Psoas muscle (tissue), 8 donors: ENCODE measurements around the gene CSPG4. TPM values are rescaled to one million over a fixed set of nuclear protein-coding genes. Genes with fewer than 3 reads are reported as not detected.
"Not testable (repeated sequence)": the region's sequence is repeated elsewhere in the genome, so short reads cannot be mapped to it uniquely, and the experiment has no call there.

Experiments
- ATAC-seq, 4 donors: fragments of 200-7000 bp; cut with Tn5 transposase; one replicate each; pipeline ENCODE4 v1.9.1; 2020; ENCODE audit warnings: moderate library complexity in 3 of 4, mild to moderate bottlenecking in 2 of 4
- DNase-seq, 2 donors: peaks; one replicate each; pipeline ENCODE4 v3.0.0-alpha.2; 2020
- H3K27ac ChIP-seq: fragments of 200-600 bp; one replicate; pipeline ENCODE4 v1.8.0; 2022
- H3K27me3 ChIP-seq, 3 donors: fragments of 200-600 bp in 1 of 3; one replicate each; pipeline versions ENCODE4 v1.6.1 to v1.8.0; 2013 to 2022; ENCODE audit warnings: low read length in 2 of 3, mild to moderate bottlenecking in 2 of 3, moderate library complexity in 1 of 3; ENCODE audit not compliant: insufficient read depth in 3 of 3
- H3K36me3 ChIP-seq, 2 donors: fragments of 200-600 bp in 1 of 2; one replicate each; pipeline versions ENCODE4 v1.6.1 to v1.8.0; 2013 to 2022; ENCODE audit warnings: low read depth in 1 of 2, mild to moderate bottlenecking in 1 of 2, moderate library complexity in 1 of 2; ENCODE audit not compliant: insufficient read depth in 1 of 2
- H3K4me1 ChIP-seq: fragments of 200-600 bp; one replicate; pipeline ENCODE4 v1.8.0; 2022
- H3K4me3 ChIP-seq: fragments of 200-600 bp; one replicate; pipeline ENCODE4 v1.8.0; 2022; ENCODE audit warnings: mild to moderate bottlenecking
- H3K9me3 ChIP-seq: fragments of 200-600 bp; one replicate; pipeline ENCODE4 v1.8.0; 2022
- WGBS, 3 donors: extraction: QIAGEN DNeasy Blood & Tissue Kit; methylation state at CpG; one replicate each; pipeline versions ENCODE4 v1.1.6 to v1.1.7; 2013; 5-methylcytosine and 5-hydroxymethylcytosine counted together
- intact Hi-C, 2 donors: fragments of 100-400 bp; cut with DNase I; formaldehyde crosslinking; loops; one replicate each; pipeline versions ENCODE4 v1.11.0 to v1.14.2; 2022
- polyA plus RNA-seq, 3 donors: library from polyadenylated mRNA; stranded (reverse); fragments of 200-250 nt; gene quantifications; one replicate each; pipeline ENCODE4 v1.2.3, GENCODE V29; 2013
- total RNA-seq, 4 donors: library from RNA; stranded (reverse); fragmentation: NEBNext Ultra II Directional in 2 of 4; extraction: Animal tissue kit (Norgen Biotek cat#: 25700) in 2 of 4; gene quantifications; one replicate each; pipeline versions ENCODE4 v1.2.1 to v1.2.4, GENCODE V29; 2021 to 2023
- TF ChIP-seq, protein P1 (sequence below): fragments of 200-600 bp; IDR thresholded peaks from one replicate; pipeline ENCODE4 v1.8.0; 2022; ENCODE audit warnings: antibody characterized with exemption
- donor health status: healthy with polysubstance abuse.
- donor health status: DM: no; HTN: no; CAD: no; lungs with moderate emphysema.
- donor health status: Bipolar disorder and iron deficiency.
- donor health status: healthy.
- donor health status: DM: yes; HTN: yes; CAD: no.
- donor health status: DM: no; HTN: no; CAD: no.
- donor health status: DM: no; HTN: no; CAD: no.
- donor health status: DM: yes; HTN: yes; CAD: no.

Gene CSPG4
- total and polyA plus RNA-seq, 7 donors, result 8.1 to 49.5 (median 15.9) TPM

GRCh38 chr15:75705854-75706681, 6.6 kb downstream of the CSPG4 start:
- DNase-seq (no peak), ATAC-seq (no peak)
- TF ChIP-seq, protein P1, sequence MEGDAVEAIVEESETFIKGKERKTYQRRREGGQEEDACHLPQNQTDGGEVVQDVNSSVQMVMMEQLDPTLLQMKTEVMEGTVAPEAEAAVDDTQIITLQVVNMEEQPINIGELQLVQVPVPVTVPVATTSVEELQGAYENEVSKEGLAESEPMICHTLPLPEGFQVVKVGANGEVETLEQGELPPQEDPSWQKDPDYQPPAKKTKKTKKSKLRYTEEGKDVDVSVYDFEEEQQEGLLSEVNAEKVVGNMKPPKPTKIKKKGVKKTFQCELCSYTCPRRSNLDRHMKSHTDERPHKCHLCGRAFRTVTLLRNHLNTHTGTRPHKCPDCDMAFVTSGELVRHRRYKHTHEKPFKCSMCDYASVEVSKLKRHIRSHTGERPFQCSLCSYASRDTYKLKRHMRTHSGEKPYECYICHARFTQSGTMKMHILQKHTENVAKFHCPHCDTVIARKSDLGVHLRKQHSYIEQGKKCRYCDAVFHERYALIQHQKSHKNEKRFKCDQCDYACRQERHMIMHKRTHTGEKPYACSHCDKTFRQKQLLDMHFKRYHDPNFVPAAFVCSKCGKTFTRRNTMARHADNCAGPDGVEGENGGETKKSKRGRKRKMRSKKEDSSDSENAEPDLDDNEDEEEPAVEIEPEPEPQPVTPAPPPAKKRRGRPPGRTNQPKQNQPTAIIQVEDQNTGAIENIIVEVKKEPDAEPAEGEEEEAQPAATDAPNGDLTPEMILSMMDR, result no peak
- 78 to 84% (median 78%) methylated on average over 13 to 14 of the region's 14 CpGs for WGBS, 3 donors
- Histone ChIP-seq H3K27me3 (no peaks in the 10 kb centered on the region), H3K27ac (peak overlapping the region; percentile 23), H3K9me3 (no peaks in the 10 kb centered on the region), H3K4me3 (no peak overlapping the region), H3K4me1 (peaks cover 25% of the 10 kb centered on the region), H3K36me3 (no peaks in the 10 kb centered on the region)
- intact Hi-C loops, result no loop called here

DNA sequence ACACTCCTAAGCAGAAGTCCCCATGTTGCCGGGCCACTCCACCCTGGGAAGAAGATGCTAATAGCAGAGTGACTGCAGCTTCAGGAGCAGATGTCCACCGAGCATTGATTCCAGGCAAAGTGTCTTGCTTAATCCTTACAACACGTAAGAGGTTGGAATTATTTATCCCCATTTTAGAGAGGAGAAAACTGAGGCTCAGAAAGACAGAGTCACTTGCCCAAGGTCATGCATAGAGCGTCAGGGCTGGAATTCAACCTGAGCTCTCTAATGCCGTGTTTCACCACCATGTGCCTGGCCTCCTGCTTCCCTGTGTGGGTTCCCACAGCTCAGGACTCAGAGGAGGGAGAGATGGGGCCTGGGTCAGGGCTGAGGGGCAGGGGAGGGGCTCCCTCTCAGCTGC, 7.3 kb downstream of the CSPG4 start:
- H3K27me3 ChIP-seq, intact Hi-C loops, ATAC-seq, H3K36me3 ChIP-seq, DNase-seq, H3K4me3 ChIP-seq, H3K9me3 ChIP-seq: not testable (repeated sequence)
- Histone ChIP-seq H3K27ac (peak overlapping the region; percentile 2), H3K4me1 (peaks cover 31% of the 10 kb centered on the region)
- WGBS, 3 donors, result 87 to 90% (median 89%) methylated on average over 5 of the region's 5 CpGs

DNA sequence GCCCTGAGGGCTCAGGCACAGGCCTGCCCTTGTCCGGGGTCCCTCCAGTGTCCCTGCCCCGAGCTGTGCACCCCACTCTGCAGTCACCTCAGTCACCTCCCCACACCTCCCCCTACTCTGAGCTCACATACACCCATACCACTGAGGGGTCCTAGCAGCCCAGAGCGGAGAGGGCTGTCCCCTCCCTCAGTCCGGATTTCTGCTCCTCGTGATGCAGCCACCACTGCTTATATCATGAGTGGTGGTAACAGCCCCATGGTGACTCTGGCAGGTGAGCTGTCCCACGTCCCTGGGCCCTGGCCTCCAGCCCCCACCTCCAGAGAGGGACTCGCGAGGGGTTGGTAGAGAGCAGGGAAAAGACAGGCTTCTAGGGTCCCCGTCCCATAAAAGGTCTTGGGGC, 8.0 kb downstream of the CSPG4 start:
- Histone ChIP-seq H3K36me3 (no peaks in the 10 kb centered on the region), H3K9me3 (no peaks in the 10 kb centered on the region), H3K27ac (peak overlapping the region; percentile 80), H3K4me3 (no peak overlapping the region), H3K27me3 (no peaks in the 10 kb centered on the region), H3K4me1 (peaks cover 31% of the 10 kb centered on the region)
- WGBS, 3 donors, result 87 to 91% (median 89%) methylated on average over 9 of the region's 9 CpGs
- ATAC-seq (no peak), DNase-seq (no peak)
- TF ChIP-seq, protein P1, result no peak
- intact Hi-C loops, result no loop called here

- Histone ChIP-seq H3K4me1 (peaks cover 28% of the 10 kb centered on the region), H3K36me3 (no peaks in the 10 kb centered on the region), H3K27ac (peak overlapping the region; percentile 80), H3K4me3 (no peak overlapping the region), H3K9me3 (no peaks in the 10 kb centered on the region), H3K27me3 (no peaks in the 10 kb centered on the region)
- 34 to 44% (median 42%) methylated on average over 5 to 6 of the region's 6 CpGs for WGBS, 3 donors
- DNase-seq, result no peak
- intact Hi-C loops, result no loop called here
- peak in 2 of 4 donors; percentile 40 to 41 for ATAC-seq
- TF ChIP-seq, protein P1, result no peak
These were observed 8.4 kb downstream of the CSPG4 start for GRCh38 chr15:75704263-75704615.

- H3K36me3 ChIP-seq, H3K9me3 ChIP-seq, intact Hi-C loops, H3K27me3 ChIP-seq, DNase-seq, H3K4me3 ChIP-seq: not testable (repeated sequence)
- 54 to 57% (median 56%) methylated on average over 7 to 15 of the region's 18 CpGs for WGBS, 3 donors
- peak overlapping the region; percentile 80 for H3K27ac ChIP-seq
- peaks cover 24% of the 10 kb centered on the region for H3K4me1 ChIP-seq
- ATAC-seq, result peak; percentile 89 to 93 (median 92)
These were observed 9.0 kb downstream of the CSPG4 start for GRCh38 chr15:75703440-75704262.
